Stomach (tissue), 19 donors: ENCODE data around the gene PIWIL1. TPM values are rescaled to one million over a fixed set of nuclear protein-coding genes. Genes with fewer than 3 reads are reported as not detected.

Experiments used
- DNase-seq, 2 donors: peaks; one replicate each; pipeline versions ENCODE4 v3.0.0 to v3.0.0-alpha.2; 2013 to 2019
- H3K27ac ChIP-seq, 5 donors: fragments of 200-600 bp in 4 of 5; sonication (generic) in 4 of 5; one replicate each; pipeline ENCODE4 v1.5.1; 2013 to 2019; ENCODE audit warnings: mild to moderate bottlenecking in 1 of 5, moderate library complexity in 1 of 5
- H3K27me3 ChIP-seq, 3 donors: fragments of 200-600 bp; sonication (generic); one replicate each; pipeline ENCODE4 v1.5.1; 2017 to 2019; ENCODE audit warnings: mixed run types in 1 of 3
- H3K36me3 ChIP-seq, 4 donors: fragments of 200-600 bp; sonication (generic); 1 replicate in 3 of 4; 2 replicates in 1 of 4; pipeline ENCODE4 v1.5.1; 2016 to 2019
- H3K4me1 ChIP-seq, 4 donors: fragments of 200-600 bp; sonication (generic); one replicate each; pipeline ENCODE4 v1.5.1; 2016 to 2019
- H3K4me3 ChIP-seq, 4 donors: fragments of 200-600 bp; sonication (generic) in 3 of 4; one replicate each; pipeline ENCODE4 v1.5.1; 2016 to 2019; ENCODE audit warnings: mild to moderate bottlenecking in 1 of 4
- H3K9me3 ChIP-seq, 4 donors: fragments of 200-600 bp; sonication (generic); one replicate each; pipeline ENCODE4 v1.5.1; 2016 to 2019
- EP300 ChIP-seq: sonication (generic); formaldehyde crosslinking; IDR thresholded peaks from one replicate; pipeline ENCODE4 v1.6.1; 2017; ENCODE audit warnings: antibody characterized with exemption
- POLR2A ChIP-seq, 4 donors: fragments of 450-650 bp; IDR thresholded peaks; one replicate each; pipeline ENCODE4 v1.6.1; 2016; ENCODE audit warnings: antibody characterized with exemption in 4 of 4, control low read depth in 2 of 4, mild to moderate bottlenecking in 1 of 4, moderate library complexity in 1 of 4
- POLR2AphosphoS5 ChIP-seq, 3 donors: sonication (generic); formaldehyde crosslinking; IDR thresholded peaks; one replicate each; pipeline ENCODE4 v1.6.1; 2016; ENCODE audit warnings: antibody characterized with exemption in 3 of 3
- WGBS, 5 donors: extraction: QIAGEN DNeasy Blood & Tissue Kit in 3 of 5; methylation state at CpG; one replicate each; pipeline versions ENCODE4 v1.1.5 to v1.1.7; 2013 to 2018; 5-methylcytosine and 5-hydroxymethylcytosine counted together
- intact Hi-C: fragments of 100-400 bp; cut with DNase I; formaldehyde crosslinking; loops from one replicate; pipeline ENCODE4 v1.15.1; 2023; ENCODE audit warnings: low total_unique reads
- long read RNA-seq, 10 donors: transcript quantifications; one replicate each; lab custom pipeline, GENCODE V29; 2026
- polyA plus RNA-seq, 3 donors: library from polyadenylated mRNA; stranded (reverse); fragments of 200-250 nt; gene quantifications; one replicate each; pipeline ENCODE4 v1.2.3, GENCODE V29; 2013
- total RNA-seq, 5 donors: library from RNA; depleted of rRNA; stranded (reverse); fragments of >200 nt; gene quantifications; one replicate each; pipeline versions ENCODE4 v1.1.0 to v1.2.3, GENCODE V29; 2014 to 2016
- TF ChIP-seq, protein P1 (sequence below), 7 experiments: fragments of 450-650 bp in 4 of 7; fragments of 200-600 bp in 3 of 7; sonication (generic) in 3 of 7; IDR thresholded peaks; one replicate each; pipeline ENCODE4 v1.5.1; 2016 to 2019; ENCODE audit warnings: antibody characterized with exemption in 7 of 7, control low read depth in 2 of 7, mild to moderate bottlenecking in 1 of 7
- donor health status: healthy with polysubstance abuse.
- donor health status: Bipolar disorder and iron deficiency.
- donor health status: healthy.

Gene PIWIL1
- total RNA-seq: not detected
- not detected for polyA plus RNA-seq
- long read RNA-seq, donor 1: 0 reads
- long read RNA-seq, donor 2: 0 reads
- long read RNA-seq, donor 3: 0 reads
- long read RNA-seq, donor 4: 0 reads
- long read RNA-seq, donor 5: 0 reads
- long read RNA-seq, donor 6: 0 reads
- long read RNA-seq, donor 7: 0 reads
- long read RNA-seq, donor 8: 0 reads
- long read RNA-seq, donor 9: 0 reads
- long read RNA-seq, donor 10: 0 reads

DNA sequence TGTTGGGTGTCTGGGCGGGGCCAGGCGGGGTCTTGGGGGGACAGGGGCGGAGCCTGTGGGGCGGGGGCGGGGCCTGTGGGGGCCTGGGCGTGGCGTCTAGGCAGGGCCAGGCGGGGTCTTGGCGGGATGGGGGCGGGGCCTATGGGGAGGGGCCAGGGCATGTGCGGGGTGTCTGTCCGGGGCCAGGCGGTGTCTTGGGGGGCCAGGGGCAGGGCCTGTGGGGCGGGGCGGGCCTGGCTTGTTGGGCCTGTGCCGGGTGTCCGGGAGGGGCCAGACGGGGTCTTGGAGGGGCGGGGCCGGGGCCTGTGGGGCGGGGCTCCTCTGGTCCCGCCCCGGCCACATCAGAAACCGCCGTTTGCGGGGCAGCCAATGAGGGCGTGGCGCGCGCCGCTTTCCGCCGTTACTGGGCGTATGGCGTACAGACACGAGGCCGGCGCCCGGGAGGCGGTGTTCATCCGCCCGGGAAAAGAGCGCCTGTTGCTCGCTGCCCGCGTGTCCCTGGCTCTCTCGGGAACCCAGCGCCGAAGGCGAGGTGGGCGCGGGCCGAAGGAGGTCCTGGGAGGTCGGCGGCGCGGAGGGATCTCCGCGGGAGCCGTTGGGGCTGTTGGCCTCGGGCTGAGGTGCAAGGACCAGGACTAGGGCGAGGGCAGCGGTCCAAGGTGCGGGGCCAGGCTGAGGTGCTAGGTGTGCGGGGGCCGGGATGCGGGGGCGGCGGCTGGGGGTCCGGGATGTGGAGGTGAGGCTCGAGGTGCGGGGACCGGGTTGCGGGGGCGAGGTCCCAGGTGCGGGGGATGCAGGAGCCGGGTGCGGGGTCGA is at the start of gene PIWIL1:
TSS of gene PIWIL1 (plus strand) at position 400 of the 816 bp plus-strand sequence. CDS start 4,705 bp downstream, outside the sequence.
- no peak for DNase-seq
- TF ChIP-seq EP300 (no peak), POLR2A (IDR thresholded peaks at IDR 0.05) (no peak)
- no peak within 1 kb of the TSS for H3K27ac ChIP-seq
- WGBS, 5 donors: 53 to 80% (median 69%) methylated on average over 42 to 76 of the region's 79 CpGs
- H3K9me3 ChIP-seq: peaks cover 0 to 4% (median 0%) of the 10 kb centered on the region in 4 donors
- no peaks in the 10 kb centered on the region for H3K36me3 ChIP-seq
- H3K4me1 ChIP-seq: peaks cover 0 to 14% (median 9%) of the 10 kb centered on the region in 4 donors
- intact Hi-C loops: loop anchor here (5.0 kb wide), 1 partner anchor 290 kb away; no protein-coding TSS in a partner anchor
- peaks cover 9 to 74% (median 16%) of the 10 kb centered on the region in 3 donors for H3K27me3 ChIP-seq
- no peak within 1 kb of the TSS for H3K4me3 ChIP-seq

DNA sequence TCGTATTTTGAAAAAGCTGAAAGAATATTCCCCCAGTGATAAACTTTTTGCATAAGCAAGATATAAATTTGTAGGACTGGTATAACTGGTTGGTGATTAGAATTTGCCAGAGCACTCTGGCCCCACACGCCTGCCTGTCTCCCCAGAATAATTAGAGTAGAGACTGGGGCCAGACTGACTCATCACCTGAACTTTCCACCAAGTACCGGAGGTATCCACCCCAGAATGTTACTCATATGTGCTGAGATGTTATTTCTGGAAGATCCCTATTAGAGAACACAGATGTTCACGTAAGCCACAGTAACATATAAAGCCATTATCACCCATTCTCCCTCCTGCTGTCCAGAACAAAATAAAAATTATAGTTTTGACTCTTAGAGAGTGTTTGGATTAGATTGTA is 49.5 kb upstream of the PIWIL1 start:
- intact Hi-C loops: no loop called here
- DNase-seq: no peak
- no peaks in the 10 kb centered on the region for H3K4me1 ChIP-seq
- no peaks in the 10 kb centered on the region for H3K36me3 ChIP-seq
- 31 to 57% (median 36%) methylated on average over 4 of the region's 4 CpGs for WGBS, 5 donors
- no peak overlapping the region for H3K4me3 ChIP-seq
- H3K27me3 ChIP-seq: peaks cover 0 to 36% (median 0%) of the 10 kb centered on the region in 3 donors
- peaks cover 5 to 60% (median 41%) of the 10 kb centered on the region in 4 donors for H3K9me3 ChIP-seq
- TF ChIP-seq, protein P1, sequence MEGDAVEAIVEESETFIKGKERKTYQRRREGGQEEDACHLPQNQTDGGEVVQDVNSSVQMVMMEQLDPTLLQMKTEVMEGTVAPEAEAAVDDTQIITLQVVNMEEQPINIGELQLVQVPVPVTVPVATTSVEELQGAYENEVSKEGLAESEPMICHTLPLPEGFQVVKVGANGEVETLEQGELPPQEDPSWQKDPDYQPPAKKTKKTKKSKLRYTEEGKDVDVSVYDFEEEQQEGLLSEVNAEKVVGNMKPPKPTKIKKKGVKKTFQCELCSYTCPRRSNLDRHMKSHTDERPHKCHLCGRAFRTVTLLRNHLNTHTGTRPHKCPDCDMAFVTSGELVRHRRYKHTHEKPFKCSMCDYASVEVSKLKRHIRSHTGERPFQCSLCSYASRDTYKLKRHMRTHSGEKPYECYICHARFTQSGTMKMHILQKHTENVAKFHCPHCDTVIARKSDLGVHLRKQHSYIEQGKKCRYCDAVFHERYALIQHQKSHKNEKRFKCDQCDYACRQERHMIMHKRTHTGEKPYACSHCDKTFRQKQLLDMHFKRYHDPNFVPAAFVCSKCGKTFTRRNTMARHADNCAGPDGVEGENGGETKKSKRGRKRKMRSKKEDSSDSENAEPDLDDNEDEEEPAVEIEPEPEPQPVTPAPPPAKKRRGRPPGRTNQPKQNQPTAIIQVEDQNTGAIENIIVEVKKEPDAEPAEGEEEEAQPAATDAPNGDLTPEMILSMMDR (IDR thresholded peaks at IDR 0.05): no peak
- no peak for TF ChIP-seq POLR2AphosphoS5 (IDR thresholded peaks at IDR 0.05)
- no peak for TF ChIP-seq POLR2A (IDR thresholded peaks at IDR 0.05)
- TF ChIP-seq EP300: no peak
- H3K27ac ChIP-seq: no peak overlapping the region

DNA sequence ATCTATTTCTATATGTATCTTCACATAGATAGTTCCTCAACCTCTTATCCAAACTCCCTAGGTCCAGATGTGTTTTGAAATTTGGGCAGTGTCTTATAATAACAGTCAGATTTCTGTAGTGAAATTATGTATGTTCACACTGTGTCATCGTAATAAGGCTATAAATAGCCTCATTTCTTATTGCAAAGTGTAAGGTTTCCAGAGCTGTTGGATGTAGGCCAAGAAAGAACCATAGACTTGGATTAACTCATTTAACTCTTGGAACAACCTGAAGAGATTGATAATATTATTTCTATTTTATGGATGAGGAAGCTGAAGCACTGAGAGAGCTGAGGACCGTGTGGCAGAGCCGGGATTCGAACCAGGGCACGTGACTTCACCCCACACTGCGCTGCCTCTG is 49.0 kb upstream of the PIWIL1 start:
- Histone ChIP-seq H3K4me3 (no peak overlapping the region), H3K9me3 (peaks cover 5 to 59% (median 44%) of the 10 kb centered on the region in 4 donors), H3K27me3 (peaks cover 0 to 36% (median 0%) of the 10 kb centered on the region in 3 donors), H3K27ac (no peak overlapping the region), H3K4me1 (no peaks in the 10 kb centered on the region), H3K36me3 (no peaks in the 10 kb centered on the region)
- DNase-seq: no peak
- intact Hi-C loops: no loop called here
- WGBS, 5 donors: 76 to 80% (median 76%) methylated on average over 6 of the region's 6 CpGs
- TF ChIP-seq, protein P1 (IDR thresholded peaks at IDR 0.05): no peak
- TF ChIP-seq EP300 (no peak), POLR2AphosphoS5 (IDR thresholded peaks at IDR 0.05) (no peak), POLR2A (IDR thresholded peaks at IDR 0.05) (no peak)

DNA sequence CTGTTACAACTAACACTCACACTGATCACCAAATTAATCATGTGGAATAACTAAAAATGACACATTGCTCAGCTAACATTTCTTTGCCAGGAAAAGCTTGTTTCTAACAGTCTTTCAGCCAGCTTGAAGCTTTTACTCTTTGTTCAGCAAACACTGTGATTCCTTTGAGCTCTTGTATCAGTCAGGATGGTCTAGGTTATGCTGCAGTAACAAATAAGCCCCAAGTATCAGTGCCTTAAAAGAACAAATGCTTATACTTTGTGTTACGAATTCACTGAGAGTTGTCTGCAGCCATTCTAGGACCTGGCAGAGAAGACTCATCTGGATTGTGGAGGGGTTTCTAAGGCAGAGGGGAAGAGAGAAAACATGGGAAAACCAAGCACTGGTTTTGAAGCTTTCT is 47.6 kb upstream of the PIWIL1 start:
- H3K9me3 ChIP-seq: peaks cover 5 to 52% (median 30%) of the 10 kb centered on the region in 4 donors
- H3K4me1 ChIP-seq: no peaks in the 10 kb centered on the region
- WGBS, 5 donors: 80 to 95% (median 91%) methylated on average over 1 of the region's 1 CpG
- peaks cover 0 to 29% (median 0%) of the 10 kb centered on the region in 3 donors for H3K27me3 ChIP-seq
- H3K36me3 ChIP-seq: no peaks in the 10 kb centered on the region
- DNase-seq: no peak
- intact Hi-C loops: no loop called here
- no peak overlapping the region for H3K4me3 ChIP-seq
- no peak overlapping the region for H3K27ac ChIP-seq
- TF ChIP-seq POLR2A (IDR thresholded peaks at IDR 0.05) (no peak), POLR2AphosphoS5 (IDR thresholded peaks at IDR 0.05) (no peak), EP300 (no peak)
- TF ChIP-seq, protein P1 (IDR thresholded peaks at IDR 0.05): no peak
